GM21786 (cell line): ENCODE measurements around the gene USH1G.
"Not testable (repeated sequence)": the region's sequence is repeated elsewhere in the genome, so short reads cannot be mapped to it uniquely, and the experiment has no call there.

Source experiments
- ATAC-seq: cut with Tn5 transposase; IDR thresholded peaks from one replicate; pipeline ENCODE4 v1.9.1; 2021; ENCODE audit not compliant: unreplicated experiment

USH1G gene

DNA sequence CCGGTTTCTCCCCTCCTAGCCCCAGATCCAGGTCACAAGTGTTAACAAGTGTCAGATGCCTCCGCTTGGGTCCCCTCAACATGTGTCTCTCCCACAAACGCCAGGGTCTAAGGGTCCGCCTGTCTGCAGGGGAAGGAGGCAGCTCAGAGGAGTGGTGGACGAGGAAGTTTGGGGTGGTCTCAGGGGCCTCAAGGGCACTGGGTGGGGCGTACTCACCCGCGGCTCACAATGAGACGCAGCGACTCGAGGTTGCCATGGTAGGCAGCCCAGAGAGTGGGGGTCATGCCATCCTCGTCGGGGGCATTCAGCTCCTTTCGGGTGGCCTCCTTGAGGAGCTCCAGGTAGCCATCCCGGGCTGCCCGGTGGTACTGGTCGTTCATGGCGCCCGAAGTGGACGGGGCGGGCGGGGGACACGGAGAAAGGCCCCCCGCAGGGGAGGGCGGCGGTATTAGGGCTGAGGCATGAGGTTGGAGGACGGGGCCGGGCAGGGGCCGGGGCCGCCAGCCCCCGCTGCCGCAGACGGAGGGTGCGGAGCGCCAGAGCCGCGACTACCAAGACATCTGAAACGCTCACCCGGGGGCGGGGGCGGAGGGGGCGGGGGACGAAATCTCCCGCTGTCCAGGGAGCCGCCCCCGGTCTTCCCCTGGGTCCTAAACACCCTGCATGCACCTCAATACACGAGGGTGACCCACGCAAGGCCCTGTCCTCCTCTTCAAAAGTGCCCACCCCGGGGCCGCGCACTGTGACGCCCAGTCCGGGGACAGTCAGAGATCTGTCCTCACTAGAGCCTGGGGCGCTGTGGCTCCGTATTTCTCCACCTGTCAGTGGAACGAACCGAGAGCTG, at the start of gene USH1G:
USH1G (minus strand) TSS at position 562 of the 844 bp plus-strand sequence; CDS start at position 380, 182 bp downstream.
- ATAC-seq, result no peak

DNA sequence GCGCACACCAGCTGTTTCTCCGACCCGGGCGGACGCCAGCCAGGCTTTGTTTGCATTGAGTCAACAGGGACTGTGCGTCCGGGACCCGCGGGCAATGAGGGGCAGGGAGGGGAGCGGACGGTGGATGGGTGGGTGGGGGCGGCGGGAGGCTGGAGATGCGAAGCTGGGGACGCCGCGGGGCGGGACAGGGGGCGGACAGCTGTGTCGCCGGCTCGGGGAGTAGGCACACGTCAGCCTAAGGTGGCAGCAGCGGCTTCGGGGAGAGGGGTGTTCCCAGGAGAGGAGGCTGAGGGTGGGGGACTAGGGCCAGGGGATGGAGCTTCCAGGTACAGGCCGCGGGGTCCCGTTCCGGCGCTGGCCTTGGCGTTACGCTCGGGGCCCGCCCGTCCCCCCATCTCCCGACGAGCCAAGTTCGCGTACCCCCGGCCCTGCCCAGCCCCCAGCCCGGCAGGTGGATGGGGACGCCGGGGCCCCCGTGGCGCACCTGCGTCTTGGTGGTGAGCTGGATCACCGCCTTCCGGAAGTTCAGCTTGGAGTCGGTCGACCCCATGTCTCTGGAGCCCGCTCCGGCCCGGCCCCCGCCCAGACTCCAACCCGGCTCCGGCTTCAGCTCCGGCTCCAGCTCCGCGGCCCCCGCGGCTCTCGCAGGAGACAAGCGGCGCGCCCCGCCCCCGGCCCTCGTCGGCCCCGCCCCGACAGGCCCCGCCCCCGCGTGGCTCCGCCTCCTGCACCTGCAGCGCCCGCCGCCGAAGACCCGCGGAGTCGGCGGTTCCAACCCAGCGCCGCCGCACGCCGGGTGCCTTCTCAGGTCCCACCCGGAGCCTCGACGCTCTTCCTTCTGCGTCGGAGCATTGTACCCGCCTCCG, 49.3 kb upstream of the USH1G start, which contains the start of gene HID1:
HID1 (minus strand) TSS at position 653 of the 866 bp plus-strand sequence; CDS start at position 550, 103 bp downstream.
- no peak for ATAC-seq

DNA sequence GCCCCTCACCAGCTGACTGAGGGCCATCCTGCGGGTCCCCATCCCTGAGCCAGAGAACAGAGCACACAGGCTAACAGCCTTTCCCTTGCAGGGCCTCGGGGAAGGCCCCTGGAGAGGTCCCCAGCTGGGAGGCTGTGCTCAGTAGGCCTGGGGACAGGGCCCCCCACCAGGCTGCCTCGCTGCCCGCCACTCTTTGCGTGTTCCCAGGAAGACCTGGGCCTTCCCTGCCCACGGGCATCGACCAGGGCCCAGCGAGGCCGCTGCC, 48.7 kb upstream of the USH1G start:
- no peak for ATAC-seq

DNA sequence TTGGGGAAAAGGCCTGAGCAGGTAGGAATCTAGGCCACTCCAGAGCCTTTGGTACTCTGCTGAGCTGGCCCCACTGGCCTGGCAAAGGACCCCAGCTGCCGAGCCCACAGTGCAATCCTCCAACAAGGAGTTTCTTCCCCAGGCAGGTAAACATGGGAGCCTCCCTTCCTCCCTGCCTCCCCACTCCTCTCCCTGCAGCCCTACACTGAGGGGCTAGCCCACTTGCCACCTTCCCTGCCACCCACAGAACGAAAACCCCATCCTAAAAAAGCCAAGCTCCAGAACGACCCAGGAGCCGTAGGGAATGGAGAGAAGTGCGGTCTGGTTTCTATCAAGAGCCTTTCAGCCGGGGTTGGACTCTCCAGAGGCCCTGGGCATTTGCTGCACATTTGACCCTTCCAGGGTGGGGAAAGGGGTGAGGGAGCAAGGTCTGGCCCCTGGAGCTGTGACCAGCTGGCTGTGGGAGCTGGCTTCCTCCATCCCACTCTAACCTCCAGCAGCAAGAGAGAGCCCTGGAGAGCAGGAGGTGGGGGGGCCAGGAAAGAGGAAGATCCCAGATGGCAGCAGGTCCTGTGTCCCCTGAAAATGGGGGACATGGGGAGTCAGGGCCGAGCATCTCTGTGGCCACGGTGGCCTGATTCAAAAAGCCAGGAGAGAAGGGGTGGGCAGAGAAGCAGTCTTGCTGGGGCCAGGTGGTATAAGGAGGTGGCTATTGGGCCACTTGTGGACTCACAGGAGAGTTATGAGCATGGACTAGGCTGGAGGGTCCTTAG, 48.2 kb upstream of the USH1G start:
- ATAC-seq, result no peak

DNA sequence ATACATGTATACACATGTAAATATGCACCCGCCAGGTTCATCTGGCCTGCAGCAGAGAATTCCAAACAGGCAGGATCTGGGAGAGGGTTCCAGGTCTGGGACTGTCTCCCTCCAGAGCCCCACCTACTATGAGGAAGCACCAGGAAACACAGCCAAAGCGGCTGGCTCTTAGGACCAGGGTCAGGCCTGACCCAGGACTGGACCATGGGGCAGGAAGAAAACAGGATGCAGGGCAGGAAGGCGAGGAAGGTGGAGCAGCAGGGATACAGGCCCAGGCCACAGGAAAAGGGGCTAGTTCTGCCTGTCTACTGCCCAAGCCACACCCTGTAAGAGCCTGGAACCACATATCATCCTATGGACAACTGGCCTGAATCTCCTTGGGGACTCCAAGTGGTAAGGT, 47.3 kb upstream of the USH1G start:
- ATAC-seq, result no peak

DNA sequence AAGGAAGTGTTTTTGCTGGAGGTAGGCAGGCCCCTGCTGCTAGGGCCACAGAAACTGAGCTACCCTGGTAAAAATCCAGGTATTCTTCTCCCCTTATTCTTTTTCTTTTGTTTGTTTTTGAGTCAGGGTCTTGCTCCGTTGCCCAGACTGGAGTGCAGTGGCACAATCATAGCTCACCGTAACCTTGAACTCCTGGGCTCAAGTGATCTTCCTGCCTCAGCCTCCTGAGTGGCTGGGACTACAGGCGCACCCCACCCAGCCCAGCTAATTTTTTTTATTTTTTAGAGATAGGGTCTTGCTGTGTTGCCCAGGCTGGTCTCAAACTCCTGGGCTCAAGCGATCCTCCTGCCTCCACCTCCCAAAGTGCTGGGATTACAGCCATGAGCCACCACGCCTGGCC, 46.4 kb upstream of the USH1G start:
- ATAC-seq, result not testable (repeated sequence)

DNA sequence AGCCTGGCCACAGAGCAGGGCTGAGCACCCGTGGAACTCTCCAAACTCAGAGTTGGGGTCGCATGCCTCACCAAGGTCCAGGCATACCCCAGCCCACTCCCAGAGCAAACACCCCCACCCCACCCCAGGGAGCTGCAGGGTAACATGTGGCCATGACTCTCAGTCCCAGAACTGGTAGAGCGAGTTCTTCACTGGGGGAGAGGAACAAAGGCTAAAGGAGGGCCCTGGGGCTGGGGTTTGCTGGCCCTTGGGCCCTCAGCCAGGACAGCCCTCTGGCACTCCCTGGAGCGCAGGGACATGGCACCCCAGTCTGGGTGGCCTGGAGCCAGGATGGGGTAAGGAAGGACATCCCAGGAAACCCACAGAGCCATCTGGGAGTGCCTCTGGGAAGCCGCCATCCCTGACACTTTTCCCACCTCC, 45.3 kb upstream of the USH1G start:
- ATAC-seq, result no peak

DNA sequence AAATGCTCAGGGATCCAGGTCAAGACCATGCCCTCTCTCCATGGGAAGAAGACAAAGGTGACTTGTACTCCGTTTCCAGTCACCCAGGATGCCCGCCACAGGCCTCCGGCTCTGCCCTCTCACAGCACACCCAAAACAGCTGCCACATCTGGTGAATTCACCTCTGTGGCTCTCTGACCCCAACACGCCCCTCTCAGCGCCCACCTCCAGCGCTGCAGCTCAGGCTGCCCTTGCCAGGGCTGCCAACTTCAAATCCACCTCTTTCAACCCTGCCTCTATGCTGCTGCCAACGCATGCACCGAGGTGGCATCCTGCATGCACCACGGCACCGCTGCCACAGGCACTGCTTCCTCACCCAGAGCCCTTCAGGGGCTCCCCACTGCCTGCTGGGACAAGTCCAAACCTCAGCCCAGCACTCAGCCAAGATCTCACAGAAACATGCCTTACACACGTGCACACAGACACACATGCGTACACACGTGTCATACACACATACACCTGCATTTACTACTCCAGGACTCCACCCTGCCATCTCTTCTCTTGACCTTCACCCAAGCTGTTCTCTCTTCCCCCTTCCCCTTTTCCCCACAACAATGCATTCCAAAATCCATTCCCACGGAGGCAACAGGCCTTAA, 42.0 kb upstream of the USH1G start:
- no peak for ATAC-seq

DNA sequence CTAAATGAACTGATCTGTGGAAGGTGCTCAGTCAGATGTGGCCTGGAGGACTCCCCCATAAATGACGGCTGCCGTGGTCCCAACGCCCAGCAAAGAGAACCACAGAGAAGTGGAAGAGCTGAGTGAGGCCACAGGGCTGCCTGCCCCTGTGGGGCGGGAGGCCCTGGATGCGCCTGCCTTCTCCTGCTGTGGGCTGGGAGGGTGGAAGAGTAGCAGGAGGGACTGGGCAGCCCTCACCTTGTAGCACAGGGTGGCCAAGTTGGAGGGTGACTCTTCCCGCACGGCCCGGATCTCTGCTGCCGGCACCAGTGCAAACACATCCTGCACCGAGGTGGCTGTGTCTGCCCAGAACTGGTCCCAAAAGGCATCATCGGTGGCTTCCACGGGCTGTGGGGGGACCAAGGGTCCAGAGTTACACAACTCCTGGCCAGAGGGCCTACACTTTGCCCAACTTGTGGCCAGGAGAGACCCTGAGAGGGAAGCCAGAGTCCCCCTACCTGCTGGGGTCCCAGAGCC, 41.2 kb upstream of the USH1G start:
- ATAC-seq, result no peak

DNA sequence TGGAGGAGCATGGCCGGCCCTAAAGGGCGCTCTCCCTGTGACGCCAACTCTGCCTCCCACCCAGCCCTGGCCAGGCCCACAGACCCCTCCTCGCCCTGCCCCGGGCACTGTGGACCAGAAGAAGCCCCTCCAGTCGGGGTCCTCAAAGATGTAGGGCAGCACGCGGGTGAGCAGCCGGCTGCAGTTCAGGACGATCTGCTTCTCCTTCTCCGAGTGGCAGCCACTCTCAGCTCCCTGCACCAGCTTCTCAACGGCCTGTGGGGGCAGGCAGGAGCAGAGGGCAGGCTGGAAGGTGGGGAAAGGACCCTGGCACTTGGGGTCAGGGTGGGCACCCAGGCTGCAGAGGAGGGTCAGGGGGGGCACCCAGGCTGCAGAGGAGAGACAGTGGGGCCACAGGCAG, 40.6 kb upstream of the USH1G start:
- no peak for ATAC-seq

DNA sequence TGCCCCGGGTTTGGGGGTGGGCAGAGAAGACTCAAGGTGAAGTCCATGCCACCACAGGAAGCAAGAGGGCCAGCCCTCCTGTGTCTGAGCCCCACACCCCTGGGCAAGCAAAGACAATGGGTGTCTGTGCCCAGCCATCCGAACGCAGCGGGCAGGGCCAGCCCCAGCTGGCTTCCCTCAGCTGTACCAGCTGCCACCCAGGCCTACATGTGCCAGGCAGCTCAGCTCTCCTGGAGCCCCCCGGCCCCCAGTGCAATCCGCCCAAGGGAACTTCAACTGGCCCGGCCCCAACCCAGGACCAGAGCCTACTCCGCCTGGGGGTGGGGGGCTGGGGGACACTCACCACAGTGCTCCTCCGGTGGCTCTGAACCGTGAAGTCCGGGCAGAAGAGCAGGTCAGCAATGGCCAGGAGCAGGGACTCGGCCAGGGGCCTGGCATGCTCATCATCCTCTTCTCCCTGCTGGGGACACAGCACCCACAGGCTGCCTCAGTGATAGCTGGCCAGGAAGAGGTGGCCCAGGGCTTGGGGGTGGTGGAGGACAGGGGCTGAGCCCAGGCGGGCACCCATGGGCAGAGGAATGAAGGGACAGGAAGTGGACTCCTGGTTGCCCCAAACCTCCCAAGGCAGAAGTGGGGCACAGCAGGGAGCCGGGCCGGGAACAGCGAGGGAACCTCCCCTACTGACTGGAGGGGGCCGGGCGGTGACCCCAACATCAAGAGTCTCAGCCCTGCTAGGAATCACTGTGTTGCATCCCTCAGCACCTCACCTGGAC, 39.8 kb upstream of the USH1G start:
- no peak for ATAC-seq

DNA sequence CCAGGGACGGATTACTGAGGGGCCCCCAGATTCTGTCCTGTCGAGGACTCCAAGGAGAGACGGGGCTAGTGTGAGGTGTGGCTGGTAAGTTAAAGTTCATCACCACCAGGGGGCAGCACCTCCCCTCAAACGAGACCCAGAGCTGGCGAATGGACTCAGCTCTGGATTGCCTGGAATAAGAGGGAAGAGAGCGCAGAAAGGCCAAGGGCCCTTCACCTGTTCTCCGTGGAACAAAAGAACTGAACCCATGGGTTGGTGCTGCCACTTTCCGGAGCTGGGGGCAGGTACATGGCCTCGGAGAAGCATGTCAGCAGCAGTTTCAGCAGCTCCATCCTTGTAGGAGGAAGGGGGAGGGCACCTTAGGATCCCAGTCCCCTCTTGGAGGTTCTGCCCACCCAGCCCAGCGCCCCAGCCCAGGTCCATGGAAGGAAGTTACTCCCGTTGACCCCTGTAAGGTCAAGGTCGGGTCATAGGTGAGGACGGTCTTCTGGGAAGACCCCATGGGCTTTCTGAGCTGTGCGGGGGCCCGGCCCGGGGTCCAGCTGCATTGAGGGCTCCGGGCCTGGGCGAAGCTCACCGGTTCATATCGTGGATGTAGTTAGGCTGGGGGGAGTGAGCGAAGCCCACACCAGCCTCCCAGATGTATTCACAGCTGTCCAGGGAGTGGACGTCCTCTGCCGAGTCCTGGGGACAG, 38.7 kb upstream of the USH1G start:
- peak; percentile 54 for ATAC-seq

DNA sequence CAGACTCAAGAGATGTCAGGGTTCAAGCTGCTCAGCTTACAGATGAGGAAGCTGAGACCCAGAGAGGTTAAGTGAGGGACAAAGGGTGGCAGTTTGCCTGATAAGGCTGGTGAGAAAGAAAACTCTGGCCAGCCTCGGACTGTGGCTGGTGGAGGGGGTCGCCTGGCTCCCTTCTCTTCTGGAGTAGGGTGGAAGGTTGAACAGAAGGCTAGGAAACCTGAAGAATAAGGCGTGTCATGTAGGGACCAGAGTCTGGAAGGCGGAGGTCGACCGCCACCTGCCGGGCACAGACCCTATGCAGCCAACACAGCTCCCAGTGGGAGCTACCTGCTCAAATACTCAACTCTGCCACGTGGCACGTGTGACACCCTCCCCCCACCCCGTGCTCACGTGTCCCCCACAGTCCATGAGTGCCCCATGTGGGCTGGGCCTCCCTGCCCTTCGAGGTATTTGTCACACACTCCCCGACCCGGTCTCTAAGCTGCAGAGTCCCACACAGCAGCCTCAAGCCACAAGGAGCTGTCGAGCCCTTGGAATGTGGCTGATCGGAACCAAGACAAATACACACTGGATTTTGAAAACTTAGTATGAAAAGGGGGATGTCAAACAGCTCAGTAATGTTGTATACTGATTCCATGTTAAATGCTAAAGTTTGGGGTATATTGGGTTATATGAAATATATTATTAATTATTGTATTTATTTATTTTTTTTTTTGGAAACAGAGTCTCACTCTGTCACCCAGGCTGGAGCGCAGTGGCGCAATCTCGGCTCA, 37.7 kb upstream of the USH1G start:
- no peak for ATAC-seq

DNA sequence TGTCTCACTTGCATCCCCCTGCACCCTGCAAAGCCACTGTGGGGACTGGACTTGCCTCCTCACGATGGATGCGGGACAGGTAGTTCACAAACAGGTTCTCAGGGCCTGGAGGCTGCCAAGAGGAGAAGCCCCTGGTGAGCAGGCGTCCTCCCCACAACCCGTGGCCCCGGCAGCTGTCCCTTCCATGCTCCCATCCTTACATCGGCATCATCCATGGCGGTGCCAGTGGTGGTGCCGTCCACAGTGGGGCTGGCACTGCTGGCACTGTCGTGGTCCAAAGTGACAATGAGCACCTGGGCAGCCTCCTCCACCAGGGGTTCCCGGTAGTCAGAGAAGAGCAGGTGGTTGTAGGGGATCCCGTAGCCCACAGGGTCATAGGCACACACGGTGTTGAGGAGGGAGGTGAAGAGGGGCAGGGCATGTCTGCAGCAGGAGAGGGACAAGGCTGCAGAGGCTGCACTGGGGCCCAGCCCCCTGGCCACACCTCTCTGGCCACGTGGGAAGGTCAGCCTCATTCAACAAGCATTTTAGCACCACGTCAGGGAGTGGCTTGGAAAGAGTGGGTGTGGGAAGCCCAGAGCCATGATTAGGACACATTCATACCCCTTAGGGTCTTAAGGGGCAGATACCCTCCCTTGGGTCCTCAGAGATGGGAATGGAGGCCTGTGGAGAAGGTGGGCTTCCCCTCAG, 36.9 kb upstream of the USH1G start:
- ATAC-seq, result no peak

DNA sequence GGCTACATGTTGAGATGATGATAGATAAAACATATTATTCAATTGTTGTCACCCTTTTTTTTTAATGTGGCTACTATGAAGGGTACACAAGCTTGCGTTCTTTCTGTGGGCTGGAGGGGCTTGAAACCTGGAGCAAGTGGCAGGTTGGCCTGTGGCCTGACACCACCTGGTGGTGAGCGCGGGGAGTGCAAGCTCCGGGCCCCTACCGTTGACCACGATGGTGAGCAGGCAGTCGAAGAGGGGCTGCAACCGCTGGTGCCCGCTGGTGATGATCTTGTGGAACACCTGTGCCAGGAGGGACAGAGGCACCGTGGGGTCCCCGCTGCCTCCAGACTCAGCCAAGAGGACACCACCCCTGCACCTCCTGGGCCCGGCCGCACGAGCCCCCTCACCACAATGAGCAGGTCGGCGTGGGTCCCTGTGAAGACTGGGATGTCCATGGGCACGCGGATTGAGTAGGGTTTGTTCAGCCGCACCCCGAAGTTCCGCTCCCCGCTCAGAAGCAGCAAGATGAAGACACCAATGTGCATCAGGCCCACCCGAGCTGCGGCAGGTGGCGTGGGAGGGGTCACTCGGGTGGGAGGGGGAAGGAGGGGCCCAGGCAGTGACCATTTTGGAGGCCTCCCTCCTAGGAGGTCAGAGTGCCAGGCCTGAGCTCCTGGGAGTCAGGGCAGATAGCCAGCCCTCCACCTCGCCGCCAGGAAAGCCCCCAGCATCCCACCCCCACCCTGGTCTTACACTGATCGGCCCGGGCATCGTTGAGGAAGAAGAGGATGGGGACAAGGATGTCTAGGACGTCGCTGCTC, 35.1 kb upstream of the USH1G start:
- no peak for ATAC-seq

DNA sequence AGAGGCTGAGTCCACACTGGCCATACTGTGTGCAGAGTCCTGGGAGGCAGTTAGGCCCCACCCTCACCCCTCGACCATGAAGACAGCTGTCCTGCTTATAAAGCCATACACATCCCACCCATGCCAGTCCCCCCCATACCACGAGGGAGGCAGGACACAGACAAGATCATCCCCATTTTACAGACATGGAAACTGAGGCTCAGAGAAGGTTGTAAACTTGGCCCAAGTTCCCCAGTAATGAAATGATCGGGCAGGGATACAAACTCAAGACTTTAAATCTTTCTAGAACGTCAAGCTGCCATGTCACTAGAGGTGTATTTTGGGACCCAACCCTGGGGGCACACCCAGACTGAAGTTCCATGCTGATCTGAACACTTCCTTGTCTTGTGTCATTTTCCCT, 33.0 kb upstream of the USH1G start:
- ATAC-seq, result no peak
